ENCODE results near the gene RPS6KA6.

GRCh38 chrX:84123585-84123984, 64.4 kb downstream of the RPS6KA6 start:
- no peak for TF ChIP-seq CTCF (IDR thresholded peaks at IDR 0.05; ENCODE audit: poor library complexity)
- no peak for TF ChIP-seq EZH2phosphoT487 (IDR thresholded peaks at IDR 0.05; ENCODE audit: low read depth, severe bottlenecking, unreplicated experiment)

Measured in hepatocyte (in vitro differentiated cells).